ENCODE results near the gene GRIK3.
A peak's percentile ranks its signal among the peaks of the same experiment; 100 is the strongest.

Gene GRIK3

GRCh38 chr1:37034121-37035013, at the start of gene GRIK3 (continued):
- TF ChIP-seq, protein P1, sequence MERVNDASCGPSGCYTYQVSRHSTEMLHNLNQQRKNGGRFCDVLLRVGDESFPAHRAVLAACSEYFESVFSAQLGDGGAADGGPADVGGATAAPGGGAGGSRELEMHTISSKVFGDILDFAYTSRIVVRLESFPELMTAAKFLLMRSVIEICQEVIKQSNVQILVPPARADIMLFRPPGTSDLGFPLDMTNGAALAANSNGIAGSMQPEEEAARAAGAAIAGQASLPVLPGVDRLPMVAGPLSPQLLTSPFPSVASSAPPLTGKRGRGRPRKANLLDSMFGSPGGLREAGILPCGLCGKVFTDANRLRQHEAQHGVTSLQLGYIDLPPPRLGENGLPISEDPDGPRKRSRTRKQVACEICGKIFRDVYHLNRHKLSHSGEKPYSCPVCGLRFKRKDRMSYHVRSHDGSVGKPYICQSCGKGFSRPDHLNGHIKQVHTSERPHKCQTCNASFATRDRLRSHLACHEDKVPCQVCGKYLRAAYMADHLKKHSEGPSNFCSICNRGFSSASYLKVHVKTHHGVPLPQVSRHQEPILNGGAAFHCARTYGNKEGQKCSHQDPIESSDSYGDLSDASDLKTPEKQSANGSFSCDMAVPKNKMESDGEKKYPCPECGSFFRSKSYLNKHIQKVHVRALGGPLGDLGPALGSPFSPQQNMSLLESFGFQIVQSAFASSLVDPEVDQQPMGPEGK (tag by site-specific recombination; IDR thresholded peaks at IDR 0.05) = peak; percentile 67; the same call in 1 of the 2 replicates
- TF ChIP-seq MEIS1 (CRISPR knock-in tag; IDR thresholded peaks at IDR 0.05; ENCODE audit: borderline replicate concordance) = no peak
- no peak for TF ChIP-seq ZNF624 (tag by site-specific recombination; IDR thresholded peaks at IDR 0.05)
- no peak for TF ChIP-seq ZNF792 (tag by site-specific recombination; IDR thresholded peaks at IDR 0.05)
- TF ChIP-seq RBAK (tag by site-specific recombination; IDR thresholded peaks at IDR 0.05) = no peak
- TF ChIP-seq ZSCAN5A (tag by site-specific recombination; IDR thresholded peaks at IDR 0.05) = no peak
- no peak for TF ChIP-seq ZNF335 (tag by site-specific recombination; conservative IDR thresholded peaks at IDR 0.05)
- TF ChIP-seq ZNF391 (tag by site-specific recombination; IDR thresholded peaks at IDR 0.05; ENCODE audit: borderline replicate concordance, low read depth) = no peak
- peak; percentile 43; the same call in 1 of the 2 replicates for TF ChIP-seq GLIS2 (tag by site-specific recombination; IDR thresholded peaks at IDR 0.05)
- TF ChIP-seq ZBTB21 (tag by site-specific recombination; IDR thresholded peaks at IDR 0.05) = no peak
- TF ChIP-seq ZIC2 (tag by site-specific recombination; IDR thresholded peaks at IDR 0.05) = no peak
- no peak for TF ChIP-seq ZNF626 (tag by site-specific recombination; IDR thresholded peaks at IDR 0.05)
- no peak for TF ChIP-seq ZNF248 (tag by site-specific recombination; IDR thresholded peaks at IDR 0.05)
- no peak for TF ChIP-seq ZNF660 (tag by site-specific recombination; IDR thresholded peaks at IDR 0.05)
- TF ChIP-seq ZNF791 (tag by site-specific recombination; IDR thresholded peaks at IDR 0.05) = no peak
- TF ChIP-seq ZFP69B (tag by site-specific recombination; IDR thresholded peaks at IDR 0.05) = no peak

- no peaks in the 10 kb centered on the region for H3K4me1 ChIP-seq (ENCODE audit: control insufficient read depth, insufficient read depth, low read length)
- no peak overlapping the region for H3K4me3 ChIP-seq (ENCODE audit: low read depth, low read length)
- no peaks in the 10 kb centered on the region for H3K36me3 ChIP-seq (ENCODE audit: control insufficient read depth in 2 of 2, insufficient read depth in 1 of 2, low read length in 2 of 2)
- POLR2A ChIA-PET = no interaction called here
- H3K27ac ChIP-seq (ENCODE audit: extremely low read depth, low read depth, low read length) = no peak overlapping the region
- H3K9me3 ChIP-seq (ENCODE audit: control insufficient read depth, insufficient read depth, low read depth, low read length) = no peaks in the 10 kb centered on the region
- CTCF ChIA-PET = no interaction called here
- TF ChIP-seq KLF9 (tag by site-specific recombination; IDR thresholded peaks at IDR 0.05; ENCODE audit: low read depth) (no peak), ZNF121 (tag by site-specific recombination; IDR thresholded peaks at IDR 0.05) (no peak), PRDM6 (tag by site-specific recombination; IDR thresholded peaks at IDR 0.05) (no peak), REPIN1 (tag by site-specific recombination; IDR thresholded peaks at IDR 0.05; ENCODE audit: low read depth) (no peak), ZEB2 (tag by site-specific recombination; IDR thresholded peaks at IDR 0.05) (no peak), ZNF621 (tag by site-specific recombination; IDR thresholded peaks at IDR 0.05) (no peak), ZNF561 (tag by site-specific recombination; IDR thresholded peaks at IDR 0.05; ENCODE audit: borderline replicate concordance) (no peak), ZNF580 (tag by site-specific recombination; IDR thresholded peaks at IDR 0.05) (no peak), SP3 (tag by site-specific recombination; IDR thresholded peaks at IDR 0.05) (no peak), ZNF677 (tag by site-specific recombination; IDR thresholded peaks at IDR 0.05) (no peak), ZSCAN23 (tag by site-specific recombination; IDR thresholded peaks at IDR 0.05) (no peak)
Observed at GRCh38 chr1:37084013-37084412, 49.7 kb upstream of the GRIK3 start.
